Activated CD4-positive, alpha-beta T cell treated with anti-CD3 and anti-CD28 coated beads, Interleukin-2, amount 50 U/mL, for 16 hours (primary cell): ENCODE measurements around the gene NRL.

Experiments used
- DNase-seq: peaks from one replicate; pipeline ENCODE4 v3.0.0-alpha.2; 2020

The NRL gene

DNA sequence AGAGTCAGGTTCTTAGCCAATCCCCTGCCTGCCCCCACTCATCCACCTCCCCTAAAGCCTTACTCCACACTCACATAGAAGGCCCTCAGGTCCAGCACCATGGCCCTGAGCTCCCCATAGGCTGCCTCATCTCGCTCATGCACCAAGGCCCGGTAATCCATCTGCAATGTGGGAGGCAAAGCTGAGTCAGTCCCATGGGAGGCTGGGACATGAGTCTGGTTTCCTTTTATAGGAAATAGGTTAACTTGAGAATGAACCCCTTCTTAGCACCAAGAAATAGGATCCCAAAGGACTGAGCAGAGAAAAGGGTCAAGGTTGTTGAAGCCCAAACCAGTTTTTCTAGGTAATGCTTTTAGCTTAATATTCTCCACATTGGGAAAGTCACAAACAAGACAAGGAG lies 28.8 kb upstream of the NRL start:
- DNase-seq: no peak

GRCh38 chr14:24141097-24141880 lies 26.5 kb upstream of the NRL start, which contains the start of gene EMC9:
Gene EMC9, minus strand, starts transcription at chr14:24141591. Its CDS starts 287 bp downstream, at chr14:24141304.
- DNase-seq: peak; percentile 100

DNA sequence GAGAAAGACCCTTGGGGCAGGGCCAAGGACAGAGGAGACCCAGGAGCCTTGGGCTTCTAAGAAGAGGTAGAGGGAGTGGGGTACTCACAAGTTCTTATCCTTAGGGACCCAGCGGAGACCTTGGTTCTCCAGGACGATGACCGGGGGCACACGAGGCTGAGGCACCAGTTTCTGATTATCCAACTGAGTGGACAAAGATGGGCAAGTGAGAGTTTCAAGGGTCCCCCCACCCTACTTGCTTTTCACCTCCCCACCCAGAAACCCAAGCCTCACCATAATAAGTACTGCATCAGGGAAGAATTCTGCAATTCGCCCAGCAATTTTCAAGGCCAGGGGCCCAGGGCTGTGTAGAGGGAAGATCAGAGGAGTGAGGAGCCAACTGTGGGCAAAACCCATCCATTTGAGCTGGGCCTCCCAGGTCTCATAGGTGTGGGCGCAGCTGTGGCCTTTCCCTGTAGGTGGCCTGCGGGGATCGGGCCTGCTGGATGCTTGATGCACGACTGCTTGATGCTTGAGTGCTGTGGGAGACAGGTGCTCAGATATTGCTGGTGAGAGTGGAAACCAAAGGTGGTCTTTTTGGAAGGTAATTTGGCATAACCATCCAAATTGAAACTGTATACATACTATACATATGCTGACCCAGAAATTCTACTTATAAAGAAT lies 24.7 kb upstream of the NRL start:
- DNase-seq: peak; percentile 33

DNA sequence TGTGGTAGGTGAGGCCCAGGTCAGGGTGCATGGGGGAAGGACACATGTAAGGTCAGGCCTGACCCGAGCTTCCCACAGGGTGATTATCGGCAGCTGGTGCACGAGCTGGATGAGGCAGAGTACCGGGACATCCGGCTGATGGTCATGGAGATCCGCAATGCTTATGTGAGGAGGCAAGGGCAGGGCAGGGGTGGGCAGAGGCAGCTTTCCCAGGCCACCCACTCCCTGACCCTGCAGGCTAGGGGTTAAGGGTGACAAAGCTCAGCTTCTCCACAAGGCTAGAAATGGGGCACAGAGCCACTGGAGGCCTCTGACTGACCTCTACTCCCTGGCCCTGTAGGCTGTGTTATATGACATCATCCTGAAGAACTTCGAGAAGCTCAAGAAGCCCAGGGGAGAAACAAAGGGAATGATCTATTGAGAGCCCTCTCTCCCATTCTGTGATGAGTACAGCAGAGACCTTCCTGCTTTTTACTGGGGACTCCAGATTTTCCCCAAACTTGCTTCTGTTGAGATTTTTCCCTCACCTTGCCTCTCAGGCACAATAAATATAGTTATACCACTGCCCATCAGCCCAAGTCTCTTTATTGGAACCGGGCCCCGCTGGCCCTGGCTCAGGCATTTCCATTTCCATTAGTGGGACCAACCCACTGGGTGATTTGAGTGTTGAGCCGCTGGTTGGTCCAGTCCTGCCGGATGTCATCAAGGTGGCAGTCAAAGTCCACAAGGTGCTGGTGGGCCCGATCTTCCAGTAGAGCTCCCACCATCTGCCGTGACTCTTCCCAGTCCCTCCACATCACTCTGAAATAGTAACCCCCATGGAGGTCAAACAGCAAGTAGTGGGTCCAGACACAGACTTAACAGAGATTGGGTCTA lies 23.9 kb upstream of the NRL start:
- DNase-seq: no peak

DNA sequence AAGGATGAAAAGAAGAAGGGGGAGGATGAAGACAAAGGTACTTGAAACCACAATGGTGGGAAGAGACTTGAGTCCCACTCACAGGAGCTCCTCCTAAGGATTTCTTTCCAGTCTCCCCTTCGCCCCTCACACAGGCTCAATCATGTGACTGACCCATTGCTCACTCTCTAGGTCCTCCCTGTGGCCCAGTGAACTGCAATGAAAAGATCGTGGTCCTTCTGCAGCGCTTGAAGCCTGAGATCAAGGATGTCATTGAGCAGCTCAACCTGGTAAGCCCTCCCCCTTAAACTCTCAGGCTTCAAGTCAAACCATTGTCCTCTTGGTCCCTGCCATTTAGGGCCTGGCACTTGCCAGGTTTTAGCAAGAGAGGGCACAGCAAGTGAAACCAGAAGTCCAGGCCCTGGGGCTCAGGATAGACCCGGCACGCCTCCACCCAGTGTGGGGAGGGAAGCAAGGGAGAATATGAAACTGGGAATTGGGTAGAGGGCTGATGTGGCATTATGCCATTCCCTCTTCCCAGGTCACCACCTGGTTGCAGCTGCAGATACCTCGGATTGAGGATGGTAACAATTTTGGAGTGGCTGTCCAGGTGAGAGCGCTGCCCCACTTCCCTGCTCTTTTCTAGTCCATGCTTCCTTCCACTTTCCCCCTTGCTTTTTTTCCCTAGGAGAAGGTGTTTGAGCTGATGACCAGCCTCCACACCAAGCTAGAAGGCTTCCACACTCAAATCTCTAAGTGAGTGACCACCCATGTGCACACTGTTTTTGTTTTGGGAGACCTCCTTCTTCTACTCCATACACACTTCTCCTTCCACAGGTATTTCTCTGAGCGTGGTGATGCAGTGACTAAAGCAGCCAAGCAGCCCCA lies 23.0 kb upstream of the NRL start:
- DNase-seq: no peak

GRCh38 chr14:24136684-24137528 lies 22.2 kb upstream of the NRL start:
- no peak for DNase-seq

GRCh38 chr14:24135834-24136683 lies 21.3 kb upstream of the NRL start, which contains the start of gene PSME1:
Gene PSME1, plus strand, starts transcription at chr14:24136194. Its CDS starts 69 bp downstream, at chr14:24136263.
- peak; percentile 95 for DNase-seq

DNA sequence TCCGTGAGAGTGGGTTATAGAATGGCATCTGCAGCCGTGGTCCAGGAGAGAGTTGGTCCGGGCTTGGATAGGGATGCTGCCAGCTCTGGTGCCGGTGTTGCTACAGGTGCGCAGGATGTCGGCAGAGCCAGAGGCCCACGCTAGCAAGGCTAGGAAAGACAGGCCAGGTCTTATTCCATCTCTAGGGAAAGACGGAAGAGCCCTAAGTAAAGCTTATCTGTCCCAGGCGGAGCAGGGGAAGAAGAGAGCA lies 20.8 kb upstream of the NRL start:
- DNase-seq: no peak

GRCh38 chr14:24133735-24134134 lies 19.0 kb upstream of the NRL start:
- no peak for DNase-seq

DNA sequence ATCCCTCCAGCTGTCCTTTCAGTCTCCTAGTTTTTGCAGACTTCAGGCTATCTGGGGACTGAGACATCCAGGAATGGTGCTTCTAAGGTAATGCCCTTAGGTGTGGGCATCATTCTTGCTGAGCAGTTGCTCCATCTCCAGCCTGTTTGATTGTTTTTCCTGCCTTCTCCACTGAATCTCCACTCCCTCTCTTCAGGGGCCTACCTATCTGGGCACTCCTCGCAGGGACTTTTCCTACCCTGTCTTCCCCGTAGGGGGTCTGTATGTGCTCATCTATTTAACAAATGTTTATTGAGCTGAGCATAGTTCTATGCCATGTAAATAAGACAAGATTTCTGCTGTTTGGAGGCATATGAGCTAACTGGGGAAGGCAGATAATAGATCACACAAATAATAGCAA lies 18.2 kb upstream of the NRL start:
- no peak for DNase-seq

DNA sequence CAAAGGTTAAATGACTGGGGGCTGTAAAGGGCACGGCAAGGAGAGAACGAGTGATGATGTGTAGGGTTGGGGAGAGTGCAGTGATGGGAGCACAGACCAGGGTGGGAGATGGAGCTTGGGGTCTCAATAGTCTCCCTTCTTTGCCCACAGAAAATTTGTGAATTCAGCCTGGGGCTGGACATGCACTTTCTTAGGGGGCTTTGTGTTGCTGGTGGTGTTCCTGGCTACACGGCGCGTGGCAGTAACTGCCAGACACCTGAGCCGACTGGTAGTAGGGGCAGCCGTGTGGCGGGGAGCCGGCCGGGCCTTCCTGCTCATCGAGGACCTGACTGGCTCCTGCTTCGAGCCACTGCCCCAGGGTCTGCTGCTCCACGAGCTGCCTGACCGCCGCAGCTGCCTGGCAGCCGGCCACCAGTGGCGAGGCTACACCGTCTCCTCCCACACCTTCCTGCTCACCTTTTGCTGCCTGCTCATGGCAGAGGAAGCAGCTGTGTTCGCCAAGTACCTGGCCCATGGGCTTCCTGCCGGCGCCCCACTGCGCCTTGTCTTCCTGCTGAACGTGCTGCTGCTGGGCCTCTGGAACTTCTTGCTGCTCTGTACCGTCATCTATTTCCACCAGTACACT lies 17.4 kb upstream of the NRL start:
- no peak for DNase-seq

GRCh38 chr14:24131549-24131966 lies 16.8 kb upstream of the NRL start:
- no peak for DNase-seq

DNA sequence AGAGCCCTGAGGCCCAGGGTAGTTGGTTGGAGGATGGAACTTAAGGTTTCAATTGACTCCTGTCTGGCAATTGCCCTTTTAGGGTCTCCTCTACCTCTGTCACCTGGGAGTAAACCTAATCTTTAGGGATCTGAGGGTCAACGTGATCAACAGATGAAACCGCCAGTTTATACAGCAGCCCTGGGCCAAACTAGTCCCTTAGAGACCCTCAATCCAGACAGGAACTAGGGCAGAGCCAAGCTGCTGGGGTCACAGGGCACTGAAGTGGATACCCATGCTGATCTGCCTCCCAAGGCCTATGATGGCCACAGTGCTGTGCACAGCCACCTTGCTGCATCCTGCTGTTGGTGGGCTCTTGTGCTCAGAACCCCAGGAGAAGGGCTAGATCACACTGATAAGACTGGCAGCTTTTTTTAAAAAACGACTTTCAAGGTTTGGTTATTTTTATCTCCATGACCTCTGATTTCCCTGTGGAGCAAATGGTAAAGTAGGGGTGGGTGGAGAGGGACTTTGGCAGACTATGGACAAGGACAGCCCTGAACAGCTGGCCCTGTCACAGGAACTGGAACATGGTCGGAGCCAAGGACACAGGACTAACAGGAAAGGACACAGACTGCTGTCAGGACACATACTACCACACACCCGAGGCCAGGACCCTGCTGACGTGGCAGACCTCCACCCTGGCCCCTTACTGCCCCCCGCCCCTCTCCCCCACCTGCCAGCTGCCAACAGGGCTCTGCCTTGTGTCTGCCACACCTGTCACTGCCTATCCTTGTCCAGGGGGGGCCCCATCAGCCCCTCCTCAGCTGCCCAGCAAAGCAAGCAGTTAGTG lies 16.2 kb upstream of the NRL start:
- DNase-seq: no peak

GRCh38 chr14:24130380-24130716 lies 15.6 kb upstream of the NRL start, which contains the start of gene FITM1:
Gene FITM1, plus strand, starts transcription at chr14:24130659. Its CDS starts 905 bp downstream, at chr14:24131564.
- no peak for DNase-seq

DNA sequence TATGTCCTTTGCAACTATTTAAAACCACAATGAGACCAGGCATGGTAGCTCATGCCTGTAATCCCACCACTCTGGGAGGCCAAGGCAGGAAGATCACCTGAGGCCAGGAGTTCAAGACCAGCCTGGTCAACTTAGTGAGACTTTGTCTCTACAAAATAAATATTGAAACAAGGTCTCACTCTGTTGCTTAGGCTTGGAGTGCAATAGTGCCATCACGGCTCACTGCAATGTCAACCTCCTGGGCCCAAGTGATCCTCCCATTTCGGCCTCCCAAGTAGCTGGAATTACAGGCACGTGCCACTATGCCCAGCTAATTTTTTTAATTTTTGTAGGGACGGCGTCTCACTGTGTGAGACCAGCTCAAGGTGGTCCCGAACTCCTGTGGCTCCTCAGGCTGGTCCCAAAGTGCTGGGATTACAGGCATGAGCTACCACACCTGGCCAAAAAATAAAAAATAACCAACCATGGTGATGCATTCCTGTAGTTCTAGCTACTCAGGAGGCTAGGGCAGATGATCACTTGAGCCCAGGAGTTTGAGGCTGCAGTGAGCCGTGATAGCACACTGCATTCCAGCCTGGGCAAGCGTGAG lies 14.8 kb upstream of the NRL start:
- DNase-seq: no peak

GRCh38 chr14:24127673-24128072 lies 12.9 kb upstream of the NRL start:
- no peak for DNase-seq

GRCh38 chr14:24126939-24127338 lies 12.2 kb upstream of the NRL start:
- no peak for DNase-seq
